ENCODE measurements around the gene SULT4A1.
A peak's percentile ranks its signal among the peaks of the same experiment; 100 is the strongest.
"Not testable (repeated sequence)": the region's sequence is repeated elsewhere in the genome, so short reads cannot be mapped to it uniquely, and the experiment has no call there.

SULT4A1 gene

DNA sequence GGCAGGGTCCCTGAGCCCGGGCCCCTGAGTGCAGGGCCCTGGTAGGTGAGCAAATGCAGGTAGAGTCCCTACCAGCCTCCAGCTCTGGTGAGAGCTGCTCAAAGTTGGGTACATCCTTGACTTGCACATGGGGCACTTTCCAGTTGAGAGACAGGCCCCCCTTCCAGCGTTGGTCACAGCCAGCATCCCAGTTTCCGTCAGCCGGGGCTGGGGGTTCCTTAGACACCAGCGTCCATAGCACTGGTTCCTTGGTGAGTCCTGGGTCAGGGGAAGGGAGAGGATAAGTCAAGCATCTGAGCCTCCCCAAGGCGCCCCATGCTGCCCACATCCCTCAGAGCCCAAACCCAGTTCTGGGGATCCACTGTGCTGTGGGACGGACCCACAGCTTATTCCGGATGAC is 23.9 kb upstream of the SULT4A1 start:
- DNase-seq (ENCODE audit: low spot score), result no peak

GRCh38 chr22:43885786-43886185 is 23.5 kb upstream of the SULT4A1 start:
- no peak for DNase-seq (ENCODE audit: low spot score)

DNA sequence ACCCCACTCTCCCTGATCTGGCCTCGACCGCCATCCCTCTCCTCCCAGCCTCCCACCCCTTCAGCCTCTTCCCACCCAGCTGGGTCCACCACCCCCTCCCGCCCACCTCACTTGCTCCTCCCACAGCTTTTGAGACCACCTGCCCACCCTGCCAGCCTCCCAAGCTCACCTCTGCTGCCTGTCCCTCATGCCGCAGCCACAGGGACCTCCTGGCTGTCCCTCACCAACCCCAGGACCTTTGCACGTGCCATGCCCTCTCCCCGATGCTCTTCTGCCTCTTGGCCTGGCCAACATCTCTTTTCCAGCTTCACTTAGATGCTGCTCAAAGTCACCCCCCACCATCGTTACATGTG is 23.0 kb upstream of the SULT4A1 start:
- no peak for DNase-seq (ENCODE audit: low spot score)

- DNase-seq (ENCODE audit: low spot score), result peak; percentile 66
Measured at GRCh38 chr22:43884600-43885318, 22.4 kb upstream of the SULT4A1 start.

- DNase-seq (ENCODE audit: low spot score), result no peak
Measured at GRCh38 chr22:43883719-43884415, 21.6 kb upstream of the SULT4A1 start.

DNA sequence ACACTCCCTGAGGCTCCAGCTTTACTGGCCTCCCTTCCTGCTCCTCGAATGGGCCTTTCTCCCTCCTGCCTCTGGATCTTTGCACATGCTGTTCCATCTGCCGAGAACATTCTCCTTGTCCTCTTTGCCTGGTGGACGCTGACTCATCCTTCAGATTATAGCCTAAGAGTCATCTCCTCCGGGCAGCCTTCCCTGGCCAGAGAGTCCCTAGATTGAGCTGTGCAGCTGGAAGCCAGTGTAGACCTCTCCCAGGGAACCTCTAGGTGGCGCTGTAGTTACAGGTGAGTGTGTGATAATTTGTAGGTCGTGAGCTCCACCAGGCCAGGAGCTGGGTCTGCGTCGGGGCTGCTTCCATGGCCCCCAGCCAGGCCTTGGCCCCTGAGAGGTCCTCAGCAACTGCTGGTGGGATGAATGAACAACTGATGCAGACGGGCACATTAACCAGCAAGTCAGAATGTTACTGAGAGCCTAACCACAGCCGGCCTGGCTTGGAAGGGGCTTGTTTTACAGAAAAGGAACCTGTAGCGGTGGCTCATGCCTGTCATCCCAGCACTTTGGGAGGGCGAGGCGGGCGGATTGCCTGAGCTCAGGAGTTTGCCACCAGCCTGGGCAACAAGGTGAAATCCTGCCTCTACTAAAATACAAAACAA is 20.8 kb upstream of the SULT4A1 start:
- DNase-seq (ENCODE audit: low spot score), result peak; percentile 83

DNA sequence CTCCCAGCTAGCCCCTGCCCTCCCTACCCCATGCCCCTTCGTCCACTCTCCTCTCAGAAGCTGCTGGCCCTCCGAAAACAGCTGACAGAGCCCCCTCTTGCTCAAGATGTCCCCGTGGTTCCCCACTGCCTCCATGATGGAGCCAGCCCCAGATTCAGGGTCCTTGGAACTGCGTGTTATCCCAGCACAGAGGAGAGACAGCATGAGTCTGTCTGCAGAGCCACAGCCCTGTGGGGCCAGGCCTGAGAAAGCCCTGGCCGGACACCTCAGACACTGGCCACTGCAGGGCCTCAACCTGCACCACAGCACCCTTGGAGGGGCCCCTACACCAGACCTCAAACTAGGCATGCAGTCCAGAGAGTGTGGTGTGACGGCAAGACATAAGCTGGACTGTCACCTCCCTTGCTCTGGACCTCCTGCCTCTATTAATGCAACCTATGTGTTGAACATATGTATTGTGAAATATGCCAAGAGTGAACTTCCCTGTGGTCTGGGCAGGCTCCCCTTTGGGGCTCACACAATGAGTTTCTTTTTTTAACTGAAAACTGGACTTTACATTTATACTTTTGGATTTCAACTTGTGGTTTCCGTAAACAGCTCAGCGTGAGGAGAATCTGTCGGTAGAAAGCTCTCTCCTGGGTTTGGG is 19.9 kb upstream of the SULT4A1 start:
- DNase-seq (ENCODE audit: low spot score), result no peak

DNA sequence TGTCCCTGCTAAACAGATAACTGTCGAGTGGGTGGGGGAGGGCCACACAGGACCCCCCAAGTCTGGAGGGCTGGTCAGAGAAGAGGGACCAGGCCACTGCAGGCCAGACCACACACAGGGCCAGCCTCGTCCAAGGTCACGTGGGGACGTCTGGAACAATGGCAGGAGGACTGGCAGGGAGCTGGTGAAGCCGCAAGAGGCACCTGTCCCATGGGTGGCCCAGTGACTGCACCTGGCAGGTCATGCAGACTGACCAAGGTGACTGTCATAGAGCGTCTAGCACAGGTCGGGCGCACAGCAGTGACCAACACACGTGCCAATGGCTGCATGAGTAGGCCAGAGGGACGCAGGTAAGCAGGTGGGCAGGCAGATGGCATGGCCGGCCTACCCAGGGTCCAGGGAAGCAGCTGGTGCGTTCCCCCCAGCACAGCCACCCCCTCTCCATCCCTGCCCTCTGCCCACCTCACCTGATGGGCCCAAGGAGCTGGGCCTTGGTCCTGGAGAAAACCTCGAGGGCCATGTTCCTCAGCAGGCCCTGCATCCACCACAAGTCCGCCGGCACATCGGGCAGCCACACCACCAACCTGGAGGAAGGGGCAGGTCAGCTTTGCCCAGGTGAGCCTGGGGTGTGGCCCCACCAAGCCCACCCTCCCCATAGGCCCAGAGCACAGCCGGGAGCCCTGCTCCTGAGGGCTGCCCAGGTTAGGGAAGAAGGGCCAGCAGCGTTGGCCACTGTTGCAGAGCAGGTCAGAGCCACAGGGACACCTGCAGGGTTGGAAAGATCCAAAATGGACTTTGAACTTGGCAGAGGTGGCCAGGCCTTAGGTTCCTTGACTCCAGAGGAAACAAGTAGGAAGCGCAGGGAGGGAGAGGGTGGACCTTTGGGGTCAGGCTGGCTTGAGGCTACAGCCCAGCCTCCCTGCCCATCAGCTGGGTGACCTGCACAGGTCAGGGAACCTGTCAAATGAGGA is 19.1 kb upstream of the SULT4A1 start:
- no peak for DNase-seq (ENCODE audit: low spot score)

- no peak for DNase-seq (ENCODE audit: low spot score)
Measured at GRCh38 chr22:43880541-43880991, 18.3 kb upstream of the SULT4A1 start.

- DNase-seq (ENCODE audit: low spot score), result no peak
Measured at GRCh38 chr22:43879901-43880540, 17.7 kb upstream of the SULT4A1 start.

DNA sequence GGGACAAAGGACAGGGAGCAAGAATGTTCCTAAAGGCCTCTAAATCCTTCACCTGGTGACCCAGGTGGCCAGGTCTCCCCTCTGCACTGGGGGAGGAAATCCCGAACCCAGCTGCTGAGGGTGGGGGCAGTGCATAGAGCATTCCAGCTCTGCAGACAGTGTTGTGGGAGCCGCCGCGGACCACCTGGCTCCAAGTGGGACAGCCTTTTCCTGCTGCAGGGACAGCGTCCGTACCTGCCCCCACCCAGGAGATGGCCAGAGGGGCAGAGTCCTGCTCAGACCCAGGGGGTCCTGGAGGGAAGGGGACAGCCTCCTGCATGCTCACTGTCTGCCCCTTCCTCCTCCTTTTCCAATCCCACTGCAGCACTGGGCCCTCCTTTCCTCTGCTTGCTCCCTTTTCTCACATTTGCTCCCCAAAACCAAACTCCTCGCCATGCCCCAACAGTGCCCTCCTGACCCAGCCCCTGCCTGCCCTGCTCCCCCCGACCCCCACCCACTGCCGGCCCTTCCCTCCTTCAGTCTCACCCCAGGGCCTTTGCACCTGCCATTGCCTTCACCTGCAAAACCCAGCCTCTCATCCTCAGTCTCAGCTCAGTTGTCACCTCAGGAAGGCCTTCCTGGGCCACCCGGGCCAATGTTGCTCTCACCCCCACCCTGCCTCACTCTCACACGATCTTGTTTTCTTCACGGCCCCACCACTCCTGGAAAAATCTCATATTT is 16.7 kb upstream of the SULT4A1 start:
- DNase-seq (ENCODE audit: low spot score), result no peak

DNA sequence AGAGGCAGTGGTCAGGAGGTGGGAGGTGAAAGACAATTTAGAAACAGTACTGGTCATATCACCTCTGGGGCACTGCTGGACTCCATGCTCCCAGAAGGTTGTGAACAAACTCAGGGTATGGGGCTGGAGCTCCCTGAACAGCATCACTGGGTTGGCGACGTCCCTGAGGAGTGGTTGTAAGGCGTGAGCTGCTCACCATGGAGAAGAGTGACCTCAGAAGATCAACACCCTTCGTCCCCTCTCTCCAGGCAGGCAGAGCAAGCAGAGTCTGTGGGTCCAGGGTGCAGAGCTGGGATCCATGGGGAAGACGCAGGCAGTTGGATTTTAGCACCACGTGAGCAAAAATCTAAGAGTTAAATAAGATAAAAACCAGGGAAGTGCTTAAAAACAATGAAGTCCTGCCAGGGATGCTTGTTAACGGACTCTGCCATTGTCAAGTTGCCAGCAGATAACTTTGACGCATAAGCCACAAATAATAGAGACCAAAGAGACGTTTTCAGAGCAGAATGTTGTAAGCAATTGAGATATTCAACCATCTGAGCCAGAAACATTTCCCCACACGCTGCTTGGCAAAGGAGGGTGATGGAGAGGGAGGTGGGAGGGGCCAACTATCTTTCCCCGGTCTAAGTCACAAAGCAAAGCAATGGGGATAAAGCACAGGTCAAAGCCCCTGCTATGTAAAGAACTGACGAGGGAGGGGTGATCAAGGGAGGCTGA is 15.9 kb upstream of the SULT4A1 start:
- DNase-seq (ENCODE audit: low spot score), result no peak

DNA sequence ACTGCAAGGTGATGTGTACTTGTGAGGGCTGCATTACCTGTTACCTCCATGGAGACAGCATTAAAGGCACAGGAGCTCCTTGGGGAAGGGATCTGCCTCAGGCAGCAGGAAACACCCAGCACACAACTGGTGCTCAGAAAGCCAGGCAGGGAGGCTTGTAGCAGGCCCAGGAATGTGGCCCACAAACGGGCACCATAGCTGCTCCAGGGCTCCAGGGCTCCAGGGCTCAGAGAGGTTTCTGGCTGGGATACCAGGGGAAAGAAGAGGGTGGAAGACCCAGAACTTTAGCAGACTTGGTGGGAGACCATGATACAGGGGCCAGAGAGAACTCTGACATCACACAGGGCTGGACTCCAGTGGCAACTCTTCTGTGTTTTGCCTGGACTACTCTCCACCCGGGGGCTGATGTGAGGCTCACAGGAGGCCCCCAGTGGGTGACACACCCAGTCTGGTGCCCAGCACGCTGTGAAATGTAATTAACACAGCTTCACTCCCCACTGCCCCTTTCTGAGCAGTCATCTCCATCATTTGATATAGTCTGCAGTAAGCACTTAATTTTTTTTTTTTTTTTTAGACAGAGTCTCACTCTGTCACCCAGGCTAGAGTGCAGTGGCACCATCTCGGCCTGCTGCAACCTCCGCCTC is 14.7 kb upstream of the SULT4A1 start:
- no peak for DNase-seq (ENCODE audit: low spot score)

GRCh38 chr22:43869799-43870198 is 7.5 kb upstream of the SULT4A1 start:
- no peak for DNase-seq (ENCODE audit: low spot score)

- DNase-seq (ENCODE audit: low spot score), result not testable (repeated sequence)
Measured at GRCh38 chr22:43869001-43869400, 6.7 kb upstream of the SULT4A1 start.

DNA sequence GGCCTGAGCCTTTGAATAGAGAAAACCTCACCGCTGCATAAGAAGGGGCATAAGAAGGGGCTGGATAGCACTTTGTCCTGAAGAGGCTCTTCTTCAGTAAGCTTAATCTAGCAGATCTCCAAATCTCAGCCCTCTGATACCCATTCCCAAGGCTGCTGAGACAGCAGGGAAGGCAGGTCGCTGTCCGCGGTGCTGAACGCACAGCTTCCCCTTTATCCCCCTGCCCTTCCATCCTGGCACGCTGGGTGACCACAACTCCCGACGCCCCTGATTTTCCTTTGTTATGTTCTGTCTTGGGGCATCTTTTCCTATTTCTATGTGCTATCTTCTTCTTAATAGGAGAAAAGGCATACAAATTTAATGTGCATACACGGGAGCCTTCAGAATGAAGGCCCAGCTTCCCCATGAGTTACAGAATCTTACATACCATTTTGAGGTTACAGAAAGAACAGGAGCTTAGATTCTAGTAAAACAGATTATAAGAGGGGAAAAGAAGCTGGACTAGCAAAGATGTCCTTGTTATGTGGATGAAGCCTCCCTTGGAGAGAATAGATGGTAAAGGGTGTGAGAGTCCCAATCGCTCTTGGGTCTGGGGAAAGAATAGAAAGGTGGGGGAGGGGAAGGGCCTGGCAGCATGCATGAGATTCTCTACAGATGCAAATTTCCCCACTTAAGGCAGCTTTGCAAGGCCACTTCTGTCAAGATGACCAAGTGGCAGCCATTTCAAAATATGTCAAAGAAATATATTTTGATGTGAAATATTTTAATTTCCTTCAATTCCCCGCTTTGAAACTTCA is 5.7 kb upstream of the SULT4A1 start:
- DNase-seq (ENCODE audit: low spot score), result peak; percentile 69

DNA sequence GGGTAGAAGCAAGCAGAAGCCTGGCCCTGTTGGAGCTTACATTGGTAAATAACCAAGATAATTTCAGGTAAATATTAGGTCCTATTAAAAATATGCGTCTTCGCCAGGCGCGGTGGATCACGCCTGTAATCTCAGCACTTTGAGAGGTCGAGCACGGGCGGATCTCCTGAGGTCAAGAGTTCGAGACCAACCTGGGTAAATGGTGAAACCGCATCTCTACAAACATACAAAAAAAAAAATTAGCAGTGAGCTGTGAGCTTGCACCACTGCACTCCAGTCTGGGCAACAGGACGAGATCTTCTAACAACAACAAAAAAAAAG is 529 bp upstream of the SULT4A1 start:
- DNase-seq (ENCODE audit: low spot score), result no peak

DNA sequence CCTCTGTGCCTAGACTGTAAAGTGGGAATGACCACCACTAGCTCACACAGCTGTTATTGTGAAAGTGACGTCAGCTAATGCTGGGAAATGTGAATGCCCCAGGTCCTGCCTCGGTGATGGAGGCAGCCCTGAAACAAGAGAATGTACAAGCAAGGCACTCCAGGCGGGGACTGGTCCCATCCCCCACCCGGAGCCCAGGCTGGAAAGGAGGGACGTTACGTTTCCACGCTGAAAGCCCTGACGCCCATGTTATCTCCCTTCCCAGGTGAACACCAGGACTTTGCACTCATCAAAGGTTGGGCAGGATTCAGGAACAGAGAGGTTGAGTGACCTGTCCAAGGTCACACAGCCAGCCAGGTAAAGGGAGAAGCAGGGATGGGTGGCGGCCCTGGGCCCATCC is 784 bp downstream of the SULT4A1 start:
- DNase-seq (ENCODE audit: low spot score), result no peak

GRCh38 chr22:43860831-43861230 is 1.5 kb downstream of the SULT4A1 start:
- DNase-seq (ENCODE audit: low spot score), result no peak
